Ammon's horn (tissue), 1 donor: ENCODE data around the gene ACAA1.
"Not testable (repeated sequence)": the region's sequence is repeated elsewhere in the genome, so short reads cannot be mapped to it uniquely, and the experiment has no call there.

Experiments
- DNase-seq: peaks from one replicate; pipeline ENCODE4 v3.0.0-alpha.2; 2016; ENCODE audit warnings: low spot score

Gene ACAA1

GRCh38 chr3:38135621-38136277 is 1.2 kb downstream of the ACAA1 start:
- DNase-seq: not testable (repeated sequence)

GRCh38 chr3:38134517-38135143 is 2.3 kb downstream of the ACAA1 start:
- DNase-seq: not testable (repeated sequence)

GRCh38 chr3:38133557-38134405 is 3.1 kb downstream of the ACAA1 start:
- no peak for DNase-seq

- no peak for DNase-seq
Measured at GRCh38 chr3:38133209-38133556, 3.7 kb downstream of the ACAA1 start.

- DNase-seq: no peak
Measured at GRCh38 chr3:38131621-38132369, 5.1 kb downstream of the ACAA1 start.

- DNase-seq: no peak
Measured at GRCh38 chr3:38130631-38131065, 6.3 kb downstream of the ACAA1 start.

- DNase-seq: no peak
Measured at GRCh38 chr3:38129058-38129457, 7.9 kb downstream of the ACAA1 start.

- DNase-seq: no peak
Measured at GRCh38 chr3:38128303-38128655, 8.6 kb downstream of the ACAA1 start.

GRCh38 chr3:38127611-38128302 is 9.2 kb downstream of the ACAA1 start:
- no peak for DNase-seq

GRCh38 chr3:38126121-38126892 is 10.6 kb downstream of the ACAA1 start:
- DNase-seq: no peak

GRCh38 chr3:38125305-38126120 is 11.4 kb downstream of the ACAA1 start:
- DNase-seq: no peak

GRCh38 chr3:38124324-38125122 is 12.4 kb downstream of the ACAA1 start:
- DNase-seq: no peak

GRCh38 chr3:38122712-38123290 is 14.1 kb downstream of the ACAA1 start:
- DNase-seq: no peak

- no peak for DNase-seq
Measured at GRCh38 chr3:38121832-38122461, 15.0 kb downstream of the ACAA1 start.

- DNase-seq: no peak
Measured at GRCh38 chr3:38121451-38121831, 15.5 kb downstream of the ACAA1 start.

- DNase-seq: no peak
Measured at GRCh38 chr3:38120693-38121450, 16.1 kb downstream of the ACAA1 start.

- DNase-seq: no peak
Measured at GRCh38 chr3:38119821-38120692, 16.9 kb downstream of the ACAA1 start.
